Mucosa of rectum (tissue), 2 donors: ENCODE results near the gene CLEC10A.

Experiments
- H3K27ac ChIP-seq, 2 donors: one replicate each; pipeline ENCODE4 v1.7.0; 2013; ENCODE audit warnings: inconsistent platforms in 2 of 2, low read depth in 2 of 2, low read length in 2 of 2
- H3K27me3 ChIP-seq, 2 donors: one replicate each; pipeline ENCODE4 v1.7.0; 2013; ENCODE audit warnings: low read length in 2 of 2; ENCODE audit not compliant: control insufficient read depth in 2 of 2, insufficient read depth in 2 of 2
- H3K36me3 ChIP-seq, 2 donors: one replicate each; pipeline ENCODE4 v1.7.0; 2013; ENCODE audit warnings: low read length in 2 of 2; ENCODE audit not compliant: control insufficient read depth in 2 of 2, insufficient read depth in 2 of 2
- H3K4me1 ChIP-seq, 2 donors: one replicate each; pipeline ENCODE4 v1.7.0; 2013; ENCODE audit warnings: low read length in 2 of 2, mild to moderate bottlenecking in 1 of 2; ENCODE audit not compliant: control insufficient read depth in 2 of 2, insufficient read depth in 2 of 2
- H3K4me3 ChIP-seq, 2 donors: one replicate each; pipeline ENCODE4 v1.7.0; 2013; ENCODE audit warnings: low read length in 2 of 2
- H3K9ac ChIP-seq, 2 donors: one replicate each; pipeline ENCODE4 v1.7.0; 2013; ENCODE audit warnings: low read length in 2 of 2, low read depth in 1 of 2, mild to moderate bottlenecking in 1 of 2
- H3K9me3 ChIP-seq, 2 donors: one replicate each; pipeline ENCODE4 v1.7.0; 2013; ENCODE audit warnings: low read length in 2 of 2; ENCODE audit not compliant: control insufficient read depth in 2 of 2
- donor health status: healthy.
- donor health status: Normal muscosa, but diverticular disease.

CLEC10A gene

DNA sequence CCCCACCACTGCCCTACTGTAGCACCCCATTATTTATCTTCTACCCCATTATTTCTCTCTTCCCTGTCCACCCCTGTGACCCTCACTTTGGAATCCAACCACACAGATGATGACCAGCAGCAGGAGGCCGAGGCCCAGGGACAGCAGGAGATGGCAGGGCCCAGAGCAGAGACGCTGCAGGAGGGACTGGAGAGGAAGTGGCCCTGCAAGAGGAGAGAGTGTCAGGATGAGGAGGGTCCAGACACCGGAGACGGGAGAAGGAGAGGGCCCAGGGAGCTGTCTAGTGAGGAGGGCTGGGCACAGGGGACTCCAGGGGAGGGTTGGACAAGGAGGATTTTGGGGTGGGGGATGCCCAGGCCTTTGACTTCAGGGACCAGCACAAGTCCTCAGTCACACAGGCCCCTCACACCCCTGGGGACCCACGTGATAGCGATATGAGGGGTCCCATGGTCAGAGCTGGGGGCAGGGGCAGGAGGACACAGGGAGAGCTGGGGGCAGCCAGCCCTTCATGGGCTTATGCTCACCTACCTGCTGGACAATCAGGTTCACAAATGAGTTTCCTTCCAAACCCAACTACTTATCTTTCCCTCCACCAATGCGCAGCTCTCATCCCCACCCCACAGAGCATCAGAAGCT, 2.0 kb downstream of the CLEC10A start:
- H3K27me3 ChIP-seq, result no peaks in the 10 kb centered on the region
- no peaks in the 10 kb centered on the region for H3K9me3 ChIP-seq
- H3K9ac ChIP-seq, result no peak overlapping the region
- H3K4me1 ChIP-seq, result no peaks in the 10 kb centered on the region
- no peak overlapping the region for H3K27ac ChIP-seq
- H3K36me3 ChIP-seq, result no peaks in the 10 kb centered on the region
- H3K4me3 ChIP-seq, result no peak overlapping the region

DNA sequence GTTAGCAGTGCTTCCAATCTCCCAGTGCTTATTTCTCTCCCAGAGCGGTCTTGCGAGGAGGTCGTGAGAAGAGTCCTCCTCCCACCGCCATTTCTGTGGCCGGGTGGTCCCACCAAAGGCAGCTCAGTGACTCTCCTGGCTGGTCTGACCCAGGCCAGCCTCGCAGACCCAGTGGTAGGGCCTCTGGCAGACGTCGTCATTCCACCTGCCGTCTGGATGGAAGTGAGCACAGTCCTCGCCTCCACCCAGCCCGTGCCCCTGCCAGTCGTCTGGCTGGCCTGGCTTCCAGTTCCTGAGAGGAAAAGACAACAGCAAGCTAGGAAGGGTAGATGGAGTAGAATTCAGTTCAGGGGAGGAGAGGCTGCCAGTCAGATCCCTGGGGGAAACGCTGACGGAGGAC, 5.1 kb downstream of the CLEC10A start:
- Histone ChIP-seq H3K4me3 (no peak overlapping the region), H3K27me3 (no peaks in the 10 kb centered on the region), H3K9me3 (no peaks in the 10 kb centered on the region), H3K36me3 (no peaks in the 10 kb centered on the region), H3K9ac (no peak overlapping the region), H3K27ac (no peak overlapping the region), H3K4me1 (no peaks in the 10 kb centered on the region)

DNA sequence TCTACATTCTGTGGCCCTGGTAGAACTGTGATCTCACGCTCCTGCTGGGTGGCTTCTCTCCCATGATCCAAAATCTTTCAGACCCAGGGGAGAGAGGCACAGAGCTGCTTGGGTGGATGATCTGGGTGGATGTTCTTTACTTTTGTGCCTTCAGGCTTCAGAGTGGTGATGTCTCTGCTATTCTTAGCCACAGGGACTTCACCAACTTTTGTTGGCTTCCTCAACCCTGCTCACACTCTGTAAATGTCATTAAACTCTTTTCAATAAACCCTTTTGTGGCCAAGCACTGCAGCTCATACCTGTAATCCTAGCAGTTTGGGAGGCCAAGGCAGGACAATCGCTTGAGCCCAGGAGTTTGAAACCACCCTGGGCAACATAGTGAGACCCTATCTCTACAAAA, 7.6 kb downstream of the CLEC10A start:
- H3K9ac ChIP-seq, result no peak overlapping the region
- no peaks in the 10 kb centered on the region for H3K36me3 ChIP-seq
- peaks cover 0 to 3% of the 10 kb centered on the region in 2 donors for H3K9me3 ChIP-seq
- H3K27me3 ChIP-seq, result no peaks in the 10 kb centered on the region
- no peak overlapping the region for H3K4me3 ChIP-seq
- H3K4me1 ChIP-seq, result no peaks in the 10 kb centered on the region
- H3K27ac ChIP-seq, result no peak overlapping the region

DNA sequence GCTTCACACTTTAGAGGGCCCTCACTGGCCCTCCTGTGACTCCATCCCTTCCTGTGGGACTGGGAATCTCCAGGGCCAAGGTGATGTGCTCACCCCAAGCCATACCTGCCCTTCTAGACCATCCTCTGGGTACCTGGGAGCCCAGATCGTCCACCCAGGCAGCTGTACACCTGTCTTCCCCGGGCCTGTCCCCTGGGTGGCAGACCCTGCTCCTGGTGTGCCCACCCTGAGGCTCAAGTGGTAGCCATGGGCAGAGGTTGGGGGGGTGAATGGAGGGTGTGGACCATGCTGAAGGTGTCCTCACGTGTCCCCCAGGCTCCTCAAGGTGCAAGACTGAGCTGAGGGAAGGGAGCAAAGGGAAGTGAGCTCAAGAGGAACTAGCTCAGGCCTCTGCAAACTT, 9.3 kb downstream of the CLEC10A start:
- no peak overlapping the region for H3K4me3 ChIP-seq
- H3K9me3 ChIP-seq, result peaks cover 0 to 3% of the 10 kb centered on the region in 2 donors
- no peaks in the 10 kb centered on the region for H3K36me3 ChIP-seq
- H3K4me1 ChIP-seq, result no peaks in the 10 kb centered on the region
- no peaks in the 10 kb centered on the region for H3K27me3 ChIP-seq
- no peak overlapping the region for H3K9ac ChIP-seq
- no peak overlapping the region for H3K27ac ChIP-seq

DNA sequence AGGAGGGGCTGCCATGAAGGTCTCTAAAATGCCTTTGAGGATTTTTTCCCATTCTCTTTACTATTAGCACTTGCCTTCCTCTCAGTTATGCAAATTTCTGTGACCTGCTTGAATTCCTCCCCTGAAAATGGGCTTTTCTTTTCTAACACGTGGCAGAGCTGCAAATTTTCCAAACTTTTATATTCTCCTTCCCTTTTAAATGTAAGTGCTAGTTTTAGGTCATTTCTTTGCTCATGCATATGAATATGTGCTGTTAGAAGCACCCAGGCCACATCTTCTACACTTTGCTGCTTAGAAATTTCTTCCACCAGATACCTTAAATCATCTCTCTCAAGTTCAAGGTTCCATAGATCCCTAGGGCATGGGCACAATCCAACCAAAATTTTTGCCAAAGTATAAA, 11.8 kb downstream of the CLEC10A start:
- Histone ChIP-seq H3K36me3 (no peaks in the 10 kb centered on the region), H3K4me1 (no peaks in the 10 kb centered on the region), H3K4me3 (no peak overlapping the region), H3K27ac (no peak overlapping the region), H3K9me3 (peaks cover 0 to 3% of the 10 kb centered on the region in 2 donors), H3K9ac (no peak overlapping the region), H3K27me3 (peaks cover 0 to 2% of the 10 kb centered on the region in 2 donors)

DNA sequence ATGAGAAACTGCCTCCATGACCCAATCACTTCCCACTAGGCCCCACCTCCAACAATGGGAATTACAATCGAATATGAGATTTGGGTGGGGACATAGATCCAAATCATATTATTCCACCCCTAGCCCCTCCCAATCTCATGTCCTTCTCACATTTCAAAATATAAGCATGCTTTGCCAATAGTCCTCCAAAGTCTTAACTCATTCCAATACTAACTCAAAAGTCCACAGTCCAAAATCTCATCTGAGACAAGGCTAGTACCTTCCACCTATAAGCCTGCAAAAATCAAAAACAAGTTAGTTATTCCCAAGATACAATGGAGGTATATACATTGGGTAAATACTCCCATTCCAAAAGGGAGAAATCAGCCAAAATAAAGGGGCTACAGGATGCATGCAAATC, 12.9 kb downstream of the CLEC10A start:
- no peak overlapping the region for H3K9ac ChIP-seq
- no peak overlapping the region for H3K4me3 ChIP-seq
- H3K4me1 ChIP-seq, result no peaks in the 10 kb centered on the region
- H3K27me3 ChIP-seq, result peaks cover 0 to 2% of the 10 kb centered on the region in 2 donors
- peaks cover 0 to 3% of the 10 kb centered on the region in 2 donors for H3K9me3 ChIP-seq
- no peaks in the 10 kb centered on the region for H3K36me3 ChIP-seq
- no peak overlapping the region for H3K27ac ChIP-seq

DNA sequence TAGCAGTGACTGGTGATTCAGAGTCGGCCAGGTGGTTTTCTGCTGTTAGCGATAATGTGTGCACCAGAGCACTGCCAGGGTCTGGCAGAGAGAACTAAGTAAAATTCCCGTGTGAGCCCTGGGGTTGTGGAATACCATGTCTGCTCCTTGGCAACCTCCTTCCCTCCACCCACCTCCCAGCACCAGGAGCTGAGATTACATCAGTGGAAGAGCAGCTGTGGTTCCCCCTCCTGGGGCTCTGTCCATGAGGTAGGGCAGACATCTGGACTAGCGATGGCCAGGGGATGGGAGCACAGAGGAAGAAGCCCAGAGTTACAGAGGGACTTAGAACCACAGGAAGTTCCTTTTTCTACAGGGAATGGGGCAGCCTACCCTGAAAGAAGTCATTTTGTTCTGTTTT, 15.8 kb downstream of the CLEC10A start:
- H3K4me1 ChIP-seq, result no peaks in the 10 kb centered on the region
- no peak overlapping the region for H3K9ac ChIP-seq
- H3K4me3 ChIP-seq, result no peak overlapping the region
- no peak overlapping the region for H3K27ac ChIP-seq
- H3K27me3 ChIP-seq, result peaks cover 0 to 2% of the 10 kb centered on the region in 2 donors
- H3K9me3 ChIP-seq, result peaks cover 0 to 3% of the 10 kb centered on the region in 2 donors
- no peaks in the 10 kb centered on the region for H3K36me3 ChIP-seq

DNA sequence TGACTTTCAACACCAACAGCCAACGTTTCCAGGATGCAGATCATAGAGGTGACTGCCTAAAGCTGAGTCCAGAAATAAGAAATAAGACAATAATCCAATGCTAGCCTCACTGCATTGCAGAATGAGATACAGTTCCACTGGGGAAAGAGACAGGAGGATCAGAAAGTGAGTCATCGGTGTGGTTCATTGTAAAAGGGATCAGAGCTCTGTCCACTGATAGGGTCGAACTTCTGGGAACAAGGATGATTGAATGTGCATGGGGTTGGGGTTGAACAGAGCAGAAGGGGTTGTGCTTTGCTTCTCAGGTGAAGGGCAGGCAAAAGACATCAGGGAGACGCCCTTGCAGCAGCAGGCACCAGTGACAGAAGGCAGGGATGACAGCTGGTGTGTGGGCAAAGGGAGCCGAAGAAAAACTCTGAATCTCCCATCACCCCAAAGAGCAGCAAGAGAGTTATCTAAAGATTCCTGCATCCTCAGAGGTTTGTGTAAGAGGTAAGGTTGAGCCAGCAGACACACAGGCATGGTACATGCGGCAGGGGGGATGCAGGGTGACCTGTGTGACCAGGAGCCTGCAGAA, 16.4 kb downstream of the CLEC10A start:
- no peaks in the 10 kb centered on the region for H3K4me1 ChIP-seq
- no peak overlapping the region for H3K4me3 ChIP-seq
- no peak overlapping the region for H3K27ac ChIP-seq
- H3K9ac ChIP-seq, result no peak overlapping the region
- H3K36me3 ChIP-seq, result no peaks in the 10 kb centered on the region
- peaks cover 0 to 2% of the 10 kb centered on the region in 2 donors for H3K27me3 ChIP-seq
- peaks cover 0 to 3% of the 10 kb centered on the region in 2 donors for H3K9me3 ChIP-seq

DNA sequence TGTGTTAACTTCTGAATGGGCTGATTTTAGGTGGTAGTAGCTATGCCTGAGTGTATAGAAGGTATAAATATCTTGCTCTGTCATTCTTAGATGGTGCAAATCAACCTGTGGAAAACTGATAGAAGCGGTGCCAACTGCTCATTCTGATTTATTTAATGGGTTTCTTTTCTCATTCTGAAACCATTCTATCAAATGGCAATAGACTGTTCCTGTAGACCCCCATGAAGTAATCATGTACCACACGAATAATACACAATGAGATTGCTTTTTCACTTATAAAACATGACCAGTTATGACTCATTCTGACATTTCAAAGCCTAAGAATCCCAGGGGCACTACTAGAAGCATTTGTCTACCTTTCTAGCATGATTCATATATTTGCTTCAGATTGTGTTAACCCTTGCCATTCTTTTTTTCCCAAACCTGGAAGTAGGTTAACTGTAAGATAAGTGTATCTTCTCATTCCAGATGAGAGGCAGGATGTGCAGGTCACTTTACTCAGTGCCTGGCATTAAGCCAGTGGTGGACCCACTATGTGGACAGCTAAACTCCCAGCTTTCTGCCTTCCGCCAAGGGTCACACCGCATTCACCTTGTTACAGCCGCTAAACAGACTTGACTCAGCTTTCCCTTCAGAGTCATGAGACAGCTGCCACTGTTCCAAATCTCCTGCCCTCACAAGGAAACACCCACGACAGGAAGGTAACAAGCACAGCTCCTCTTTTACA, 19.7 kb downstream of the CLEC10A start:
- Histone ChIP-seq H3K9ac (no peak overlapping the region), H3K27me3 (peaks cover 0 to 2% of the 10 kb centered on the region in 2 donors), H3K27ac (no peak overlapping the region), H3K4me3 (no peak overlapping the region), H3K36me3 (no peaks in the 10 kb centered on the region), H3K4me1 (no peaks in the 10 kb centered on the region), H3K9me3 (no peaks in the 10 kb centered on the region)

DNA sequence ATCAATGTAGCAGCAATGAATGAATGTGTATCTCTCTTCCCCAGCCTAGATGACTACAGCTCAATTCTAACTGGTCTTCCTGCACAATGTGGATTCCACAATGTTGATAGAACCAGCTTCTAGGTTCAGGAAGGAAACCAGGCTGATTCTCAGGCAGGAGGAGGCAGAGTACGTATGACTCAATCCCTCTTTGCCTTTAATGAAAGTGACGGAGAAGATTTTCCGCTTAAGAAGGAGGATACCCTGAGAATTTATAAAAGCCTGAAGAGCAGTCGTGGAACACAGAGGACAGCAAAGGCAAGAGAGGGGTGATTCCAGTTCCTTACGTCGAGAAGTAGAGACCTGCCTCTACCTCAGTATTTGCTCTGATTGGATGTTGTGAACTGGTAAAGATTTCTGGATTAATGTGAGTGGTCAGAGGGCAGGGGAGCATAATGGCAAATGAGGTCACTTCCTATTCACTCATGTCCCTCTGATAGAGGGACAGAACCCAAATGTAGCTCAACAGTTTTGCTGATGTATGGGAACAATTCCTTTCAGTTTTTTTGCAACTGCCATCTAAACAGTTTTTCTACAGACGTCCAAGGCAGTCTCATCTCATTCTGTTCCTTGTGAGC, 21.1 kb downstream of the CLEC10A start:
- H3K9ac ChIP-seq, result no peak overlapping the region
- no peaks in the 10 kb centered on the region for H3K36me3 ChIP-seq
- peaks cover 0 to 2% of the 10 kb centered on the region in 2 donors for H3K27me3 ChIP-seq
- H3K4me3 ChIP-seq, result no peak overlapping the region
- no peaks in the 10 kb centered on the region for H3K9me3 ChIP-seq
- H3K27ac ChIP-seq, result no peak overlapping the region
- no peaks in the 10 kb centered on the region for H3K4me1 ChIP-seq
